ENCODE results near the gene OR2B6.

OR2B6 gene

GRCh38 chr6:28000351-28001045 lies 43.5 kb downstream of the OR2B6 start:
- TF ChIP-seq CTCF (IDR thresholded peaks at IDR 0.05; ENCODE audit: insufficient read depth, low read length, poor library complexity, severe bottlenecking) (no peak), EZH2phosphoT487 (conservative IDR thresholded peaks at IDR 0.05; ENCODE audit: low read length) (no peak)
- H3K9ac ChIP-seq (ENCODE audit: low read length) = no peak overlapping the region
- no peak overlapping the region for H2AFZ ChIP-seq (ENCODE audit: low read depth, low read length, severe bottlenecking)
- no peaks in the 10 kb centered on the region for H3K9me2 ChIP-seq (replicated peaks; ENCODE audit: insufficient read depth, low read length)
- H3F3A ChIP-seq (ENCODE audit: insufficient read depth) = no peaks in the 10 kb centered on the region
- H3K4me2 ChIP-seq (ENCODE audit: low read depth, low read length, poor library complexity, severe bottlenecking) = no peak overlapping the region
- no peaks in the 10 kb centered on the region for H3K36me3 ChIP-seq (ENCODE audit: low read length)
- H3K9me3 ChIP-seq (ENCODE audit: insufficient read depth, low read length) = no peaks in the 10 kb centered on the region
- H3K27ac ChIP-seq (ENCODE audit: low read depth, low read length) = no peak overlapping the region
- H3K4me3 ChIP-seq (ENCODE audit: insufficient read depth, low read length, poor library complexity, severe bottlenecking) = no peak overlapping the region
- no peaks in the 10 kb centered on the region for H3K79me2 ChIP-seq (ENCODE audit: insufficient read depth, low read length)
- H4K20me1 ChIP-seq (ENCODE audit: low read depth, low read length) = no peaks in the 10 kb centered on the region; the same call in 1 of the 2 replicates
- H3K27me3 ChIP-seq (ENCODE audit: low read length) = 0 out of 2 replicates have a peak, but pooled peaks cover 2% of the 10 kb centered on the region

- no peaks in the 10 kb centered on the region; the same call in 1 of the 2 replicates for H4K20me1 ChIP-seq (ENCODE audit: low read depth, low read length)
- no peaks in the 10 kb centered on the region for H3K79me2 ChIP-seq (ENCODE audit: insufficient read depth, low read length)
- no peak overlapping the region for H2AFZ ChIP-seq (ENCODE audit: low read depth, low read length, severe bottlenecking)
- H3K27me3 ChIP-seq (ENCODE audit: low read length) = 0 out of 2 replicates have a peak, but pooled peaks cover 2% of the 10 kb centered on the region
- H3K9ac ChIP-seq (ENCODE audit: low read length) = no peak overlapping the region
- H3F3A ChIP-seq (ENCODE audit: insufficient read depth) = no peaks in the 10 kb centered on the region
- no peak for TF ChIP-seq EZH2phosphoT487 (conservative IDR thresholded peaks at IDR 0.05; ENCODE audit: low read length)
- TF ChIP-seq CTCF (IDR thresholded peaks at IDR 0.05; ENCODE audit: insufficient read depth, low read length, poor library complexity, severe bottlenecking) = no peak
- H3K4me2 ChIP-seq (ENCODE audit: low read depth, low read length, poor library complexity, severe bottlenecking) = no peak overlapping the region
- H3K4me3 ChIP-seq (ENCODE audit: insufficient read depth, low read length, poor library complexity, severe bottlenecking) = no peak overlapping the region
- H3K9me3 ChIP-seq (ENCODE audit: insufficient read depth, low read length) = no peaks in the 10 kb centered on the region
- H3K27ac ChIP-seq (ENCODE audit: low read depth, low read length) = no peak overlapping the region
- H3K36me3 ChIP-seq (ENCODE audit: low read length) = no peaks in the 10 kb centered on the region
- H3K9me2 ChIP-seq (replicated peaks; ENCODE audit: insufficient read depth, low read length) = no peaks in the 10 kb centered on the region
Observed at GRCh38 chr6:28001351-28001750, 44.3 kb downstream of the OR2B6 start.

GRCh38 chr6:28001751-28002150 lies 44.7 kb downstream of the OR2B6 start:
- H3K79me2 ChIP-seq (ENCODE audit: insufficient read depth, low read length) = no peaks in the 10 kb centered on the region
- no peak overlapping the region for H3K27ac ChIP-seq (ENCODE audit: low read depth, low read length)
- H3K4me2 ChIP-seq (ENCODE audit: low read depth, low read length, poor library complexity, severe bottlenecking) = no peak overlapping the region
- H3K9ac ChIP-seq (ENCODE audit: low read length) = no peak overlapping the region
- no peaks in the 10 kb centered on the region for H3K9me2 ChIP-seq (replicated peaks; ENCODE audit: insufficient read depth, low read length)
- 0 out of 2 replicates have a peak, but pooled peaks cover 2% of the 10 kb centered on the region for H3K27me3 ChIP-seq (ENCODE audit: low read length)
- H2AFZ ChIP-seq (ENCODE audit: low read depth, low read length, severe bottlenecking) = no peak overlapping the region
- H3K36me3 ChIP-seq (ENCODE audit: low read length) = no peaks in the 10 kb centered on the region
- no peaks in the 10 kb centered on the region for H3K9me3 ChIP-seq (ENCODE audit: insufficient read depth, low read length)
- no peaks in the 10 kb centered on the region; the same call in 1 of the 2 replicates for H4K20me1 ChIP-seq (ENCODE audit: low read depth, low read length)
- no peaks in the 10 kb centered on the region for H3F3A ChIP-seq (ENCODE audit: insufficient read depth)
- no peak for TF ChIP-seq EZH2phosphoT487 (conservative IDR thresholded peaks at IDR 0.05; ENCODE audit: low read length)
- TF ChIP-seq CTCF (IDR thresholded peaks at IDR 0.05; ENCODE audit: insufficient read depth, low read length, poor library complexity, severe bottlenecking) = no peak
- no peak overlapping the region for H3K4me3 ChIP-seq (ENCODE audit: insufficient read depth, low read length, poor library complexity, severe bottlenecking)

Data from SU-DHL-6 (cell line).